Calu3 (cell line): ENCODE results near the gene DRC7. TPM values are rescaled to one million over a fixed set of nuclear protein-coding genes. Genes with fewer than 3 reads are reported as not detected.

Experiments
- BruUV-seq: library from RNA; stranded (reverse); fragments of 400-500 nt; replicated peaks from 2 replicates; lab custom pipeline; 2021; lab: Mats Ljungman, UMichigan
- CTCF ChIA-PET: fragments of 300-600 bp; sonication (Branson Sonifier 250); formaldehyde crosslinking; loops from one replicate; lab custom pipeline; 2022; ENCODE audit warnings: antibody characterized with exemption; lab: Charles Lee
- DNase-seq: peaks from one replicate; pipeline ENCODE4 v3.0.0; 2022
- H3K27ac Mint-ChIP-seq: one replicate; pipeline ENCODE4 v1.8.0; 2022; ENCODE audit warnings: mixed read lengths; ENCODE audit not compliant: unreplicated experiment
- H3K27me3 Mint-ChIP-seq: one replicate; pipeline ENCODE4 v1.8.0; 2022; ENCODE audit warnings: mixed read lengths; ENCODE audit not compliant: unreplicated experiment
- H3K36me3 Mint-ChIP-seq: one replicate; pipeline ENCODE4 v1.8.0; 2022; ENCODE audit warnings: mild to moderate bottlenecking, moderate library complexity, mixed read lengths; ENCODE audit not compliant: insufficient read depth, unreplicated experiment
- H3K4me1 Mint-ChIP-seq: one replicate; pipeline ENCODE4 v1.8.0; 2022; ENCODE audit warnings: mild to moderate bottlenecking, low read depth, mixed read lengths; ENCODE audit not compliant: unreplicated experiment
- H3K4me3 Mint-ChIP-seq: one replicate; pipeline ENCODE4 v1.8.0; 2022; ENCODE audit warnings: mild to moderate bottlenecking, low read depth, moderate library complexity, mixed read lengths; ENCODE audit not compliant: unreplicated experiment
- H3K9me3 Mint-ChIP-seq: one replicate; pipeline ENCODE4 v1.8.0; 2022; ENCODE audit warnings: low read depth, mixed read lengths; ENCODE audit not compliant: unreplicated experiment
- CTCF ChIP-seq: fragments of 200-600 bp; IDR thresholded peaks from one replicate; pipeline ENCODE4 v1.8.0; 2022; ENCODE audit warnings: antibody characterized with exemption; ENCODE audit not compliant: unreplicated experiment
- intact Hi-C: fragments of 100-400 bp; cut with micrococcal nuclease; formaldehyde crosslinking; loops from one replicate; pipeline ENCODE4 v1.10.0; 2022; ENCODE audit not compliant: unreplicated experiment
- total RNA-seq: library from RNA; stranded (reverse); gene quantifications from 2 replicates; pipeline ENCODE4 v1.2.3, GENCODE V29; 2022

The DRC7 gene
- total RNA-seq, 1 experiment from 2014 or later, result not detected

- intact Hi-C loops, result no loop called here
- no TSS peak for BruUV-seq
- Mint-ChIP-seq H3K4me3 (no peak overlapping the region), H3K27ac (no peak overlapping the region), H3K27me3 (no peaks in the 10 kb centered on the region), H3K36me3 (peaks cover 18% of the 10 kb centered on the region), H3K4me1 (peaks cover 3% of the 10 kb centered on the region), H3K9me3 (no peaks in the 10 kb centered on the region)
- DNase-seq, result no peak
- CTCF ChIA-PET, result interaction anchor here (0.6 kb wide), 1 partner anchor 1067 kb away, joined by 3 read pairs; no protein-coding TSS in a partner anchor
- no peak for TF ChIP-seq CTCF
Measured at GRCh38 chr16:57769541-57770145, 75.0 kb downstream of the DRC7 start.

GRCh38 chr16:57770361-57770760 lies 75.8 kb downstream of the DRC7 start:
- H3K27ac Mint-ChIP-seq, result no peak overlapping the region
- no peak overlapping the region for H3K4me3 Mint-ChIP-seq
- DNase-seq, result no peak
- no peak for TF ChIP-seq CTCF
- no TSS peak for BruUV-seq
- no peaks in the 10 kb centered on the region for H3K4me1 Mint-ChIP-seq
- peaks cover 11% of the 10 kb centered on the region for H3K36me3 Mint-ChIP-seq
- CTCF ChIA-PET, result interaction anchor here (0.6 kb wide), 1 partner anchor 1068 kb away, joined by 3 read pairs; no protein-coding TSS in a partner anchor
- no peaks in the 10 kb centered on the region for H3K27me3 Mint-ChIP-seq
- H3K9me3 Mint-ChIP-seq, result no peaks in the 10 kb centered on the region
- intact Hi-C loops, result no loop called here

- Mint-ChIP-seq H3K4me3 (no peak overlapping the region), H3K9me3 (no peaks in the 10 kb centered on the region), H3K4me1 (no peaks in the 10 kb centered on the region), H3K36me3 (peaks cover 2% of the 10 kb centered on the region), H3K27me3 (no peaks in the 10 kb centered on the region), H3K27ac (no peak overlapping the region)
- intact Hi-C loops, result no loop called here
- DNase-seq, result no peak
- CTCF ChIA-PET, result interaction anchor here (0.6 to 1.4 kb wide), 3 partner anchors 11 to 162 kb away, joined by 3 to 4 read pairs (median 3); no protein-coding TSS in a partner anchor
- no TSS peak for BruUV-seq
- no peak for TF ChIP-seq CTCF
Measured at GRCh38 chr16:57771141-57771785, 76.7 kb downstream of the DRC7 start.

DNA sequence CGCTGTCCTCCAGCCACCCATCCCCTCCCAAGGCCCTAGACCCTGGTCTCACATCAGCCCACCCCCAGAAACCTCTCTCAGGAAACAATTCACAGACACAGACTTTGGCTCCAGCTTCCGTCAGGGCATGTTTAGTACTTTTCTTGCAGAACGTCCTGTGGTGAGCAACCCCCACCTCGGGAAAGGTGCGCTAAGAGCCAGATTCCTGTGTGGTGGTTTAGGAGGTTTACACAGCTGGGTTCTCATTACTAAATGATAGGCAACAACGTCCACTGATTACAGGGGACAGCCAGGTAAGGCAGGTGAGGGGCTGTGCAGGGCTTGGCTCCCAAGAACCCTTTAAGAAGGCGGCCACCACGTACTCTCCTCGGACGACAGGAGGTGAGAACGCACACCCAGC lies 78.4 kb downstream of the DRC7 start:
- TF ChIP-seq CTCF, result no peak
- no peak for DNase-seq
- intact Hi-C loops, result no loop called here
- H3K27ac Mint-ChIP-seq, result no peak overlapping the region
- no peak overlapping the region for H3K4me3 Mint-ChIP-seq
- CTCF ChIA-PET, result interaction anchor here (1.4 kb wide), 1 partner anchor 9 kb away, joined by 4 read pairs; no protein-coding TSS in a partner anchor
- H3K9me3 Mint-ChIP-seq, result no peaks in the 10 kb centered on the region
- peaks cover 5% of the 10 kb centered on the region for H3K36me3 Mint-ChIP-seq
- no peaks in the 10 kb centered on the region for H3K27me3 Mint-ChIP-seq
- no peaks in the 10 kb centered on the region for H3K4me1 Mint-ChIP-seq
- BruUV-seq, result no TSS peak
